ENCODE data around the gene RCCD1.

Gene RCCD1

GRCh38 chr15:90914305-90915080, 40.2 kb upstream of the RCCD1 start:
- TF ChIP-seq CTCF (conservative IDR thresholded peaks at IDR 0.05; ENCODE audit: control insufficient read depth, insufficient read depth, low read depth, low read length): no peak
- no peak overlapping the region for H3K4me3 ChIP-seq (ENCODE audit: control insufficient read depth, low read depth, low read length)
- DNase-seq (ENCODE audit: low read depth): no peak

GRCh38 chr15:90915216-90915807, 39.4 kb upstream of the RCCD1 start:
- no peak for TF ChIP-seq CTCF (conservative IDR thresholded peaks at IDR 0.05; ENCODE audit: control insufficient read depth, insufficient read depth, low read depth, low read length)
- no peak overlapping the region for H3K4me3 ChIP-seq (ENCODE audit: control insufficient read depth, low read depth, low read length)
- no peak for DNase-seq (ENCODE audit: low read depth)

- DNase-seq (ENCODE audit: low read depth): no peak
- TF ChIP-seq CTCF (conservative IDR thresholded peaks at IDR 0.05; ENCODE audit: control insufficient read depth, insufficient read depth, low read depth, low read length): no peak
- H3K4me3 ChIP-seq (ENCODE audit: control insufficient read depth, low read depth, low read length): no peak overlapping the region
These were observed 38.8 kb upstream of the RCCD1 start for GRCh38 chr15:90915808-90916440.

GRCh38 chr15:90916461-90916860, 38.2 kb upstream of the RCCD1 start:
- no peak for DNase-seq (ENCODE audit: low read depth)
- no peak overlapping the region for H3K4me3 ChIP-seq (ENCODE audit: control insufficient read depth, low read depth, low read length)
- TF ChIP-seq CTCF (conservative IDR thresholded peaks at IDR 0.05; ENCODE audit: control insufficient read depth, insufficient read depth, low read depth, low read length): no peak

DNA sequence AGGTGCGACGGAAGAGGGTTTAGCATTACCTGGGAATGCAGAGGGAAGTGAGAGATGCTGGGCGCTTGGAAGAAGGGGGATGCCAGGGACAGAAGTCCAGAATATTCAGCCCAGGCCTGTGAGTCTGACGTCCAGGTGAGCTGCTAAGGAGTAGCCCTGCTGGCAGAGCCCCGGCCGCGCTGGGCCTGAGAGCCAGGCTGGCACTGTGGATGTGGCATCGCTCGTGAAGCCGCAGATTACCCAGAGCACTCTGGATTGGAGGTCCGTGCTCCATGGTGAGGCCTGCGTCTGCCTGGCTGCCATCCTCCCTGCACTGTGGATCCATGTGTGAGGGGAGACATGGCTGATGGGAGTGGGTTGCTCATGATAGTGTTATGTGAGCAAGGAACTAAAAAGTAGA, 37.1 kb upstream of the RCCD1 start:
- no peak for DNase-seq (ENCODE audit: low read depth)
- no peak overlapping the region for H3K4me3 ChIP-seq (ENCODE audit: control insufficient read depth, low read depth, low read length)
- TF ChIP-seq CTCF (conservative IDR thresholded peaks at IDR 0.05; ENCODE audit: control insufficient read depth, insufficient read depth, low read depth, low read length): no peak

DNA sequence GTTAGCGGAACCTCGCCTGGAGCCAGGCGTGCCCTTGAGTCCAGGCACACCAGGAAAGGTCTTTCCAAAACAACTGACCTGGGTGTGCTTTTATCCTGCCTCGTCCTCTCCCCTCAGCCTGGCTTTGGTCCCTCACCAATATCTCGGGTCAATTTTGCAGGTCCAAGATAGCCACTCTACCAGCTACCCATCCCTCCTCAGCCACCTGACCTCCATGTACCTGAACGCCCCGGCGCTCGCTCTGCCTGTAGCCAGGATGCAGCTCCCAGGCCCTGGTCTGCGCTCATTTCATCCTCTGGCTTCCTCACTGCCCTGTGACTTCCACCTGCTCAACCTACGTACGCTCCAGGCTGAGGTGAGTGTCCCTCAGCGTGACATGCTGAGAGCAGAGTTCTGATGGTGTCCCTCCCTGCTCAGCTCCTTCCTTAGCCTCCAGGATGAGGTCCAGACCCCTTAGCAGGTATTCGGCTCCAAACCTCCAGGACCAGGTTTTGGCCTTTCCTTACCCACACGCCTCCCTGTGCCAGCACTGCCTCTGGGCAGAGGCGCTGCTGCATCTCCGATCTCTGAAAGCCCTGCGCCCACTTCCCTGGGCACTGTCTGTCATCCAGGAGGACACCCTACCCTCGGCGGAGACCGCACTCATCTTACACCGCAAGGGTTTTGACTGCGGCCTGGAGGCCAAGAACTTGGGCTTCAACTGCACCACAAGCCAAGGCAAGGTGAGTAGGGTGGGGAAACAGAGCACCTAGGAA, 36.5 kb upstream of the RCCD1 start:
- no peak overlapping the region for H3K4me3 ChIP-seq (ENCODE audit: control insufficient read depth, low read depth, low read length)
- no peak for TF ChIP-seq CTCF (conservative IDR thresholded peaks at IDR 0.05; ENCODE audit: control insufficient read depth, insufficient read depth, low read depth, low read length)
- DNase-seq (ENCODE audit: low read depth): no peak

All from fibroblast of mammary gland (primary cell).